Lung microvascular endothelial cell (primary cell): Measurements from ENCODE around the gene VGLL4. TPM values are rescaled to one million over a fixed set of nuclear protein-coding genes. Genes with fewer than 3 reads are reported as not detected.
"Not testable (repeated sequence)": the region's sequence is repeated elsewhere in the genome, so short reads cannot be mapped to it uniquely, and the experiment has no call there.

ENCODE experiments used
- DNase-seq, 2 donors: peaks; one replicate each; pipeline versions ENCODE4 v3.0.0 to v3.0.0-alpha.2; 2010; ENCODE audit warnings: low read depth in 2 of 2
- total RNA-seq: library from RNA; depleted of rRNA; stranded (reverse); fragments of >200 nt; gene quantifications from 2 replicates; pipeline ENCODE4 v1.2.1, GENCODE V29; 2014

The VGLL4 gene, protein sequence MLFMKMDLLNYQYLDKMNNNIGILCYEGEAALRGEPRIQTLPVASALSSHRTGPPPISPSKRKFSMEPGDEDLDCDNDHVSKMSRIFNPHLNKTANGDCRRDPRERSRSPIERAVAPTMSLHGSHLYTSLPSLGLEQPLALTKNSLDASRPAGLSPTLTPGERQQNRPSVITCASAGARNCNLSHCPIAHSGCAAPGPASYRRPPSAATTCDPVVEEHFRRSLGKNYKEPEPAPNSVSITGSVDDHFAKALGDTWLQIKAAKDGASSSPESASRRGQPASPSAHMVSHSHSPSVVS
- 45.3 and 58.1 TPM in 2 replicates for total RNA-seq

GRCh38 chr3:11643605-11644087 lies at the start of gene VGLL4:
Gene VGLL4, minus strand, starts transcription at chr3:11643915. Its CDS starts 397 bp downstream, at chr3:11643518.
- DNase-seq, result peak; percentile 90 to 91

DNA sequence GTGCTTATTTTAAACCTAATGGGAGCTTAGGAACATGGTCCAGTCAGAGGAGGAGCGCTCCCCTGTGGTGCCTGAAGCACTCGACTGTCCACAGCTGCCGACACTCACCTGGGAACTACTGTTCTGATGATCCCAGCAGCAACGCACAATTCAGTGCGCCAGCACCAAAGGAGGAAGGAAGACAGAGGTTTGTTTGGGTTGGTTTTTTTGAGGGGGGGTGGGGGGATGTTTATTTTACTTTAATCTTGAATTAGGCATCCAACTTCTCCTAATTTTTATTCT lies 48.8 kb upstream of the VGLL4 start:
- DNase-seq, result no peak

DNA sequence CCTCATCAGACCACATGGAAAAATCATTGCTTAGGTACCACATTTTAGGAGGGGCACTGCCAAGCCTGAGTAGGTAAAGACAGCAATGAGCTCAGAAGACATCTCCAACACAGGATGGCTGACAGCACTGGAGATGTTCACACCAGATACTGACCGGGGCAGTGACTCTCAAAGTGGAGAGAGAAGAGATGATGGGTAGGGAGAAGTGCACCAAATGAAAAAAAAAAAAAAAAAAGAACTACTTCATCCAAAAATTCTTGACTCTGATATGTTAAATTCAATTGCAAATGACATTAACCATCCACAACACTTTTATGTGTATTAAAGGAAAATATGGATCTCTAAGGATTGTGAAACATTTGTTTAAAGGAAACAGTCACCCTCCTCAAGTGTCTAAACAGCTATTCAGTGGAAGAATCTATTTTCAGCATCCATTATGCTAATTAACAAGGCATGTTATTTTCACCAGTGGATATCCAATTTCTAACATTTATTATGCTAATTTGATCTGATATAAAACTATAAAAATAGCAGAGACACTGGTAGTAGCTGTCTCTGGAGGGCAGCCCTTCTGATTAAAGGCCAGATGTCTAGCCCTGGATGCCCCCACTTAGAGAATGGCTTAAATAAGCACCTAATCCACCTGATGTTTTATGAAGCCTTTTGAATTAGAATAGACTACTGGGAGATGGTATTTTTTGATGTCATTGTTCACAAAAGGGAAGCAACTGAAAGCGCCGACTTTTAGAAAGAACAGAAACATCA lies 48.2 kb upstream of the VGLL4 start:
- DNase-seq, result no peak

DNA sequence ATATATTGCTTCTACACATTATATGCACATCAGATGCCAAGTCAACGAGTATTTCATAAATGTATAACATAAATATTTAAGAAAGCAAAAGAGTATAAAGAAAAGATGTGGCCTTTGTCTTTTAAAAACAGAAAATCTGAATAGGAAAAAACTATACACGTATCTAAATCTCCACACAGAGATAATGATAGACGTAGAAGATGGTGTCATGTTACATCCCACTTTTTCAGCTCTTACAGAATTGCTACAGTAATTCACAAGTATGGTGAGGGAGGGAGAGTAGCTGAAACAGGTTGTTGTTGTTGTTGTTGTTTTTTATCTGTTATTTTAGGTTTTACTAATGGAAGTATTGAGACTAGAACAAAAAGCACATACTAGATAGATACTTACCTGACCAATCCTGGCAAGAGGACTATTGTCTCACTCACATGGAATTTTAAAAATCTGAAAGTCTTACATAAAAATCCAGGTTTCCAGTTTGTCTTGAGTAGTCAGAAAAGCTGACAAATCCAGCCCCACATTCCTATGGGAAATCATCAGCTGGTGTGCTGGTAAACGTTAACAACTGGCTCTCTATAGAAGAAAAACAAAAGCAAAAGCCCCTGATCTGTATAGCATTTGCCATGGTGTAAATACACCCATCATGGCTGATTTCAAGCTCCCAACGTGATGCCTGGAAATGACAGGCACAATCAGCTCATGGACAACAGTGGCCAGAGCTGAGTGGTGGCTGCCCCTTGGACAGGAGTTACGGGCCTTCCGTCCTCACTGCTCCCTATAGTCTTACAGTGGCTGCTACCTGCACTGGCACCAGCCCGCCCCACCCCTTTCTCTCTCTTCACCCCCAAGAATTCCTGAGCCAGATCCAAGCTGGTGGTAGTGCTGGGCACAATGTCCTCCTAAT lies 47.4 kb upstream of the VGLL4 start:
- DNase-seq, result no peak

- DNase-seq, result no peak
Observed at GRCh38 chr3:11689749-11690148, 46.0 kb upstream of the VGLL4 start.

DNA sequence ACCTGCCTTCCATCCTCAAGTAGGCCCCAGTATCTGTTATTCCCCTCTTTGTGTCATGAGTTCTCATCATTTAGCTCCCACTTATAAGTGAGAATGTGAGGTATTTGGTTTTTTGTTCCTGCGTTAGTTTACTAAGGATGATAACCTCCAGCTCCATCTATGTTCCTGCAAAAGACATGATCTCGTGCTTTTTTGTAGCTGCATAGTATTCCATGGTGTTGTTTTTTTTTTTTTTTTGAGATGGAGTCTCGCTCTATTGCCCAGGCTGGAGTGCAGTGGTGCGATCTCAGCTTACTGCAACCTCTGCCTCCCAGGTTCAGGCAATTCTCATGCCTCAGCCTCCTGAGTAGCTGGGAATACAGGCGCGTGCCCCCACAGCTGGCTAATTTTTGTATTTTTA lies 41.3 kb upstream of the VGLL4 start:
- DNase-seq, result not testable (repeated sequence)

- no peak for DNase-seq
Observed at GRCh38 chr3:11680509-11680908, 36.8 kb upstream of the VGLL4 start.

DNA sequence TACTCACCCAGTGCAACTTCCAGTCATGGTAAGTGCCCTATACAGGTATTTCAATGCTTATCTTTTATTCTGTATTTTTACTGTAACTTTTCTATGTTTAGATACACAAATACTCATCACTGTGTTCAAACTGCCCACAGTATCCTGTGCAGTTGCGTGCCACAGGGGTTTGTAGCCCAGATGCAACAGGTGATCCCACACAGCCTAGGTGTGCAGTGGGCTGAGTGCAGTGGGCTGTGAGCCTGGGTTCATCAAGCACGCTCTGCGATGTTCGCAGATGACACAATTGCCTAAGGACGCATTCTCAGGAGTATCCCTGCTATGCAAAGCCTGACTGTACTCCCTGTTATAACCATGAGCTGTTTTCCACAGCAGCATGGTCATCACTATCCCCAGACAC lies 36.2 kb upstream of the VGLL4 start:
- no peak for DNase-seq

- no peak for DNase-seq
Observed at GRCh38 chr3:11672363-11672762, 28.6 kb upstream of the VGLL4 start.

DNA sequence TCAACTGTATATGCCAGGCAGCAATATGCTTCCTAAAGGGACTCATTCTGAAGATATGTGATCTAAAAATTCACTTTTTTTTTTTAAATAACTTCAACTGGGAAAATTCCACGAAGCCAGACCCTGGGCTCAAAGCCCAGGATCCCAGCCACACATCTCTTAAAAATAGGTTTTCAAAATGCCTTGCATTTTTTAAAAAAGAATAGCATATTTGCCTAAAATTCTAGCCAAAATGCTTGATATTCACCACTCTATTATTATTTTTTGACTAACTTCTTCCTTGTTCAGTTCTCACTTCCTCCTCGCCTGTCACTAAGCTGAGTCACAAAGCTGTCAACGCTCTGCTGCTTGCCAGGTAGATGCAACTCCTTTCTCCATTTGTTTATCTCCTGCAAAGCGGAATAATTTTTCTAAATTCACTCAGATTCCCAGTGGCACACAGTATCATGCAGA lies 28.0 kb upstream of the VGLL4 start:
- peak; percentile 31 to 94 for DNase-seq

GRCh38 chr3:11668243-11669235 lies 24.8 kb upstream of the VGLL4 start:
- no peak for DNase-seq

- no peak for DNase-seq
Observed at GRCh38 chr3:11665331-11665730, 21.6 kb upstream of the VGLL4 start.

DNA sequence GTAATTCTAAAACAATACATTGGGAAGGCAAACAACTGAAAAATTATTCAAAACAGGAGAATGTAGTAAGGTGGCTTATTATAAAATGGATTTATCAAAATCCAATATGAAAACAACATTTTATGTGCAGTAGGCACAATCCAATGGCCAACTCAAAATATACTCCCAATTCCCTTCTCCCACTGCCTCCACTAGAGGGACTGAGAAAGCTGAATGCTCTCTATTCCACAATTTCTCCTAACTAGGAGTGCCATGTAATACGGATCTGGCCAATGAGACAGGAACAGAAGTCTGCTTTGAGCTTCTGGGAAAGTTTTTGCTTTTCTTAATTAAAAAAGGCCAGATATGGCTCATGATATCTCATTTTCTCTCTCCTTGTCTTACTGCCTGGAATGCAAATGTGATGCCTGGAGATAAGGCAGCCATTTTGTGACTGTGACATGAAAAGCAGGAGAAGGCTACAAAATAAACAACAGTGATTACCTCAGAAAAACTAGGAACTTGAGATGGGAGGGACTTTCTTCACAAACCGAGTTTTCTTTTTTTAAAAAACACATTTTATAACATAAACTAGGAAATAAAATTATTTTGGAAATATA lies 18.8 kb upstream of the VGLL4 start:
- peak; percentile 18 to 54 for DNase-seq

DNA sequence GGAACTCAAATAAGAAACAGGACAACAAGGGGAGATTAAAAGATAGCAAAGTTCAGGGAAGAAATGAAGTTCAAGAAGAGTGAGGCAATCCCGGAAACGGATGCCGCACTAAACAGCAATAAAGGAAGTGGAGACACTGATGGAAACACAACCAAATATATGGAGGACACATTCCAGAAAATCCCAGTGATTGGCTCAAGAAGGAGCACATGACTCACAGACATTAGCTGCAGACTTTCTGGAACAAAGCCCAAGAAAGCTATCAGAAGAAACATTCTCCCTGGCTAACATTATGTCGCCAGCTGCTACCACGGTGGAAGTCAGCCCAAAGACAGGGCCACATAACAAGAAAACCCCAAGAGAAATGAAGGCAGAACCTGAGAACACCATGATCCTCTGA lies 18.1 kb upstream of the VGLL4 start:
- peak in 1 of 2 donors; percentile 84 for DNase-seq

DNA sequence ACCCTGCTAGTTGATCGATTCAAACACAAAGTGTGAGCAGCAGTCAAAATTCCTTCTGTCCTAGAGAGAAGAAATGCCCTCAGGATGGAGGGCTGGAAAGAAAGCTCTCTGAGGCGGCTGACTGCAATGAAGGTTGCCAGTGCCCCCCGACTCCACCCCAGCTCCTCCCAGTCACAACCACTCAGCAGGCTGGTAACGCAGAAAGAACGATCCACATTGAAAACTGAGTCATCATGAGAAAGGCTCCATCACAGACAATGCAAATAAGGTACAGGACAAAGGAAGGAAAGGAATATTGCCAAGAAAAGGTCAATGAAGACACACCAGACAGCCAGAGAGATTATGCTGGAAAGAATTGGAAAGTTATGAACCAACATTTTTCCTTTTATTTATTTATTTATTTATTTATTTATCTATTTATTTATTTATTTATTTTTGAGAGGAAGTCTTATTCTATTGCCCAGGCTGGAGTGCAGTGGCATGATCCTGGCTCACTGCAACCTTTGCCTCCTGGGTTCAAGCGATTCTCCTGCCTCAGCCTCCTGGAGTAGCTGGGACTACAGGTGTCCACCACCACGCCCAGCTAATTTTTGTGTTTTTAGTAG lies 17.4 kb upstream of the VGLL4 start:
- DNase-seq, result peak; percentile 41 to 77

DNA sequence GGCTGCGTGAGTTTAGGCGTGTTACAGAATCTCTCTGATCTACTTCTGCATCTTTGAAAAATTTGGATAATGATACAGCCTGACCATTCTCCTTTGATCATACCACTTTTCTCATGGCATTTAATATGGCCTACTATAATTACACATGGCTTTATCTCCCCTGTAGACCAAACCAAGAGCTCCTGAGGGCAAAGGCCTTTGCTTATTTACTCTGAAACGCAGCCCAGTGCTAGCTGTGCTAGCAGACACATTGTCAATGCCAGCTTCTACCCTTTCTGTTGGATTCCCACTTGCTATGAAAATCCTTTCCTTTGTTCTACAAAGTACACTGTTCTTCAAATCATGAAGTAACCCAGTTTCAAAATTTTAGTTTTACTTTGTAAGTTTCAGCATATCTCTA lies 16.5 kb upstream of the VGLL4 start:
- no peak for DNase-seq

GRCh38 chr3:11658180-11658579 lies 14.5 kb upstream of the VGLL4 start:
- no peak for DNase-seq

GRCh38 chr3:11655196-11655928 lies 11.6 kb upstream of the VGLL4 start:
- peak; percentile 48 to 64 for DNase-seq

- DNase-seq, result no peak
Observed at GRCh38 chr3:11654166-11654565, 10.5 kb upstream of the VGLL4 start.
